ENCODE measurements around the gene TFB1M.

The TFB1M gene

DNA sequence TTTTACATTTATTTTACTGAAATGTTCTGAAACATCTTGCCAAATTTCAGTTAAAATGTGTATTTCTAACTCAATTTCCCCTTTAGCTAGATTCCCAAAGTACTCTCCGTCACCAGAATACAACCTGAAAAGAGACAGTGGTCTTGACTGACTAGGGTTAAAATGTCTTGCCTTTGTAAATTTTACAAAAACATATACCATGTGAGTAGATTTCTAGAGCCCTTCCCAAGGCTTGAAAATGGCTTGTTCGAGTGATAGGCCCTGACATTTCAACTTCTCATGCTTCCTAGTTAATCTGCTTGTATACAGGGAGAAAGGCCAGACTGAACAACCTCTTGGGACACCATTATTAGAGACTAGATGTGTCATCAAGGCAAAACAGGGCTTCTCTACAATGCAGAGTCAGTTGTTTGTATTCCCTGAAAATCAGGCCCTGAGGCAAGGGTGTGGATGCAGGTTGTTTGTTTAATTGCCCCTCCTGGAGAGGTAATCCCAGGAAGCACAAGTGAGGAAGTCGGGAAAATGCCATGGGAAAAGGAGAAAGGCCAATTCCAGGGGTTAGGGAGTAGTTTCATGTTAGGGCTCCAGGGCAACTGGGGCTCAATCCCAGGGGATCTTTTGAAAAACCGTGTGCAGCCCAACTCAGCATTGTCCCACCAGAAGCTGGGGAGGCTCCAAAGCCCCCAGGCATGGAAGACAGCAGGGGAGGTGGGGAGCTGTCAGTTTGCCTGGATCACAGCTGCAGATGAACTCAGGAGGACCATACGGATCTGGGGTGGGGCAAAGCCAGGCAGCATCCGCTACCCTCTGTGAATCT is 11.6 kb upstream of the TFB1M start:
- no peaks in the 10 kb centered on the region for H3K9me3 ChIP-seq (ENCODE audit: control insufficient read depth, insufficient read depth, low read depth, low read length)
- ChIA-PET POLR2A (no interaction called here), CTCF (interaction anchor here (0.7 to 1.3 kb wide), 3 partner anchors 10 to 397 kb away, joined by 3 to 8 read pairs (median 5); no protein-coding TSS in a partner anchor)
- H3K4me1 ChIP-seq (ENCODE audit: control insufficient read depth, insufficient read depth, low read length) = no peaks in the 10 kb centered on the region
- H3K27ac ChIP-seq (ENCODE audit: extremely low read depth, low read depth, low read length) = no peak overlapping the region
- TF ChIP-seq, protein P1, sequence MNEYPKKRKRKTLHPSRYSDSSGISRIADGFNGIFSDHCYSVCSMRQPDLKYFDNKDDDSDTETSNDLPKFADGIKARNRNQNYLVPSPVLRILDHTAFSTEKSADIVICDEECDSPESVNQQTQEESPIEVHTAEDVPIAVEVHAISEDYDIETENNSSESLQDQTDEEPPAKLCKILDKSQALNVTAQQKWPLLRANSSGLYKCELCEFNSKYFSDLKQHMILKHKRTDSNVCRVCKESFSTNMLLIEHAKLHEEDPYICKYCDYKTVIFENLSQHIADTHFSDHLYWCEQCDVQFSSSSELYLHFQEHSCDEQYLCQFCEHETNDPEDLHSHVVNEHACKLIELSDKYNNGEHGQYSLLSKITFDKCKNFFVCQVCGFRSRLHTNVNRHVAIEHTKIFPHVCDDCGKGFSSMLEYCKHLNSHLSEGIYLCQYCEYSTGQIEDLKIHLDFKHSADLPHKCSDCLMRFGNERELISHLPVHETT (tag by site-specific recombination; IDR thresholded peaks at IDR 0.05) = no peak
- no peak for TF ChIP-seq ZNF449 (tag by site-specific recombination; IDR thresholded peaks at IDR 0.05)
- no peak for TF ChIP-seq ZNF175 (tag by site-specific recombination; IDR thresholded peaks at IDR 0.05)
- TF ChIP-seq IKZF3 (tag by site-specific recombination; IDR thresholded peaks at IDR 0.05) = no peak
- TF ChIP-seq ZNF350 (tag by site-specific recombination; IDR thresholded peaks at IDR 0.05) = no peak
- H3K36me3 ChIP-seq (ENCODE audit: control insufficient read depth in 2 of 2, insufficient read depth in 1 of 2, low read length in 2 of 2) = no peaks in the 10 kb centered on the region
- H3K4me3 ChIP-seq (ENCODE audit: low read depth, low read length) = no peak overlapping the region

- H3K9me3 ChIP-seq (ENCODE audit: control insufficient read depth, insufficient read depth, low read depth, low read length) = no peaks in the 10 kb centered on the region
- ChIA-PET POLR2A (no interaction called here), CTCF (interaction anchor here (0.6 to 1.0 kb wide), 4 partner anchors 9 to 1240 kb away, joined by 3 to 5 read pairs (median 4); no protein-coding TSS in a partner anchor)
- H3K4me1 ChIP-seq (ENCODE audit: control insufficient read depth, insufficient read depth, low read length) = no peaks in the 10 kb centered on the region
- no peaks in the 10 kb centered on the region for H3K36me3 ChIP-seq (ENCODE audit: control insufficient read depth in 2 of 2, insufficient read depth in 1 of 2, low read length in 2 of 2)
- no peak overlapping the region for H3K4me3 ChIP-seq (ENCODE audit: low read depth, low read length)
- no peak for TF ChIP-seq ZNF114 (tag by site-specific recombination; IDR thresholded peaks at IDR 0.05)
- no peak for TF ChIP-seq ZBTB11 (tag by site-specific recombination; conservative IDR thresholded peaks at IDR 0.05; ENCODE audit: low read depth)
- no peak for TF ChIP-seq ZBTB21 (tag by site-specific recombination; IDR thresholded peaks at IDR 0.05)
- TF ChIP-seq REST (tag by site-specific recombination; IDR thresholded peaks at IDR 0.05) = no peak
- no peak for TF ChIP-seq ZNF23 (tag by site-specific recombination; IDR thresholded peaks at IDR 0.05; ENCODE audit: borderline replicate concordance)
- TF ChIP-seq ZBTB48 (tag by site-specific recombination; IDR thresholded peaks at IDR 0.05) = no peak
- TF ChIP-seq ZNF302 (tag by site-specific recombination; IDR thresholded peaks at IDR 0.05; ENCODE audit: low read depth) = no peak
- TF ChIP-seq ZNF2 (tag by site-specific recombination; IDR thresholded peaks at IDR 0.05) = no peak
- H3K27ac ChIP-seq (ENCODE audit: extremely low read depth, low read depth, low read length) = no peak overlapping the region
Measured at GRCh38 chr6:155324993-155325392, 10.7 kb upstream of the TFB1M start.
